Mesenchymal stem cell (in vitro differentiated cells and primary cell): ENCODE data around the gene BEND7.

ENCODE experiments used
- DNase-seq: peaks from one replicate; pipeline ENCODE4 v3.0.0-alpha.2; 2013
- H2AFZ ChIP-seq: one replicate; pipeline ENCODE4 v1.6.1; 2013; ENCODE audit warnings: low read depth, mild to moderate bottlenecking, control low read depth, inconsistent platforms, low read length, moderate library complexity
- H2AK5ac ChIP-seq: 2 replicates; pipeline ENCODE4 v1.6.1; 2013; ENCODE audit warnings: low read length, moderate library complexity, mild to moderate bottlenecking, inconsistent platforms; ENCODE audit not compliant: severe bottlenecking
- H2BK120ac ChIP-seq: one replicate; pipeline ENCODE4 v1.6.1; 2013; ENCODE audit warnings: low read depth, mild to moderate bottlenecking, inconsistent platforms, low read length, moderate library complexity
- H2BK12ac ChIP-seq, 2 experiments: one replicate each; pipeline ENCODE4 v1.6.1; 2013; ENCODE audit warnings: inconsistent platforms in 2 of 2, low read length in 2 of 2, mild to moderate bottlenecking in 2 of 2, moderate library complexity in 2 of 2, control low read depth in 1 of 2
- H2BK15ac ChIP-seq: one replicate; pipeline ENCODE4 v1.6.1; 2013; ENCODE audit warnings: mild to moderate bottlenecking, low read depth, inconsistent platforms; ENCODE audit not compliant: poor library complexity, severe bottlenecking
- H2BK5ac ChIP-seq: 2 replicates; pipeline ENCODE4 v1.6.1; 2013; ENCODE audit warnings: low read depth, mild to moderate bottlenecking, low read length, control low read depth, inconsistent platforms; ENCODE audit not compliant: poor library complexity, severe bottlenecking
- H3K14ac ChIP-seq, 2 experiments: one replicate each; pipeline ENCODE4 v1.6.1; 2013; ENCODE audit warnings: inconsistent platforms in 2 of 2, low read length in 2 of 2, control low read depth in 1 of 2, mild to moderate bottlenecking in 1 of 2, moderate library complexity in 1 of 2
- H3K18ac ChIP-seq, 2 experiments: one replicate each; pipeline ENCODE4 v1.6.1; 2013; ENCODE audit warnings: inconsistent platforms in 2 of 2, low read length in 2 of 2, control low read depth in 1 of 2, low read depth in 1 of 2, mild to moderate bottlenecking in 1 of 2
- H3K23ac ChIP-seq, 2 experiments: one replicate each; pipeline ENCODE4 v1.6.1; 2013; ENCODE audit warnings: inconsistent platforms in 2 of 2, low read length in 2 of 2, mild to moderate bottlenecking in 2 of 2, moderate library complexity in 2 of 2, control low read depth in 1 of 2
- H3K27ac ChIP-seq: 2 replicates; pipeline ENCODE4 v1.5.1; 2013; ENCODE audit warnings: mild to moderate bottlenecking, moderate library complexity, low read length, control low read depth, inconsistent platforms; ENCODE audit not compliant: poor library complexity, severe bottlenecking
- H3K27me3 ChIP-seq, 2 experiments: 2 replicates each; pipeline versions ENCODE4 v1.6.1 to v1.7.0; 2013; ENCODE audit warnings: low read length in 2 of 2, mild to moderate bottlenecking in 2 of 2, moderate library complexity in 2 of 2, control low read depth in 1 of 2, inconsistent platforms in 1 of 2; ENCODE audit not compliant: control insufficient read depth in 1 of 2, insufficient read depth in 1 of 2
- H3K36me3 ChIP-seq, 2 experiments: 2 replicates each; pipeline versions ENCODE4 v1.6.1 to v1.7.0; 2013; ENCODE audit warnings: low read length in 2 of 2, control low read depth in 1 of 2, inconsistent platforms in 1 of 2, low read depth in 1 of 2, mild to moderate bottlenecking in 1 of 2; ENCODE audit not compliant: insufficient read depth in 2 of 2, control insufficient read depth in 1 of 2
- H3K4ac ChIP-seq, 2 experiments: one replicate each; pipeline ENCODE4 v1.6.1; 2013; ENCODE audit warnings: inconsistent platforms in 2 of 2, low read length in 2 of 2, mild to moderate bottlenecking in 2 of 2, moderate library complexity in 2 of 2, control low read depth in 1 of 2, low read depth in 1 of 2
- H3K4me1 ChIP-seq: 2 replicates; pipeline ENCODE4 v1.6.1; 2013; ENCODE audit warnings: low read depth, low read length, control low read depth; ENCODE audit not compliant: control insufficient read depth, insufficient read depth
- H3K4me2 ChIP-seq: 2 replicates; pipeline ENCODE4 v1.6.1; 2013; ENCODE audit warnings: low read length, mild to moderate bottlenecking, inconsistent platforms; ENCODE audit not compliant: poor library complexity, severe bottlenecking
- H3K4me3 ChIP-seq, 2 experiments: 2 replicates each; pipeline versions ENCODE4 v1.5.1 to v1.7.0; 2013; ENCODE audit warnings: low read length in 2 of 2, mild to moderate bottlenecking in 2 of 2, control low read depth in 1 of 2, low read depth in 1 of 2; ENCODE audit not compliant: insufficient read depth in 1 of 2
- H3K79me1 ChIP-seq: replicated peaks from 2 replicates; pipeline ENCODE4 v1.6.1; 2013; ENCODE audit warnings: mild to moderate bottlenecking, control low read depth, low read length, inconsistent platforms; ENCODE audit not compliant: poor library complexity, severe bottlenecking
- H3K9ac ChIP-seq: 2 replicates; pipeline ENCODE4 v1.7.0; 2013; ENCODE audit warnings: mild to moderate bottlenecking, low read length, moderate library complexity
- H3K9me3 ChIP-seq: 2 replicates; pipeline ENCODE4 v1.7.0; 2013; ENCODE audit warnings: mild to moderate bottlenecking, low read length; ENCODE audit not compliant: control insufficient read depth
- H4K8ac ChIP-seq: one replicate; pipeline ENCODE4 v1.6.1; 2013; ENCODE audit warnings: inconsistent platforms, mild to moderate bottlenecking, low read length, moderate library complexity
- H4K91ac ChIP-seq: one replicate; pipeline ENCODE4 v1.6.1; 2013; ENCODE audit warnings: mild to moderate bottlenecking, low read length, inconsistent platforms
- WGBS: methylation state at CpG from one replicate; pipeline ENCODE4 v1.1.7; 2013; ENCODE audit warnings: mixed read lengths; 5-methylcytosine and 5-hydroxymethylcytosine counted together

The BEND7 gene

GRCh38 chr10:13473986-13474385 is 54.8 kb downstream of the BEND7 start:
- peaks cover 9 to 10% of the 10 kb centered on the region in 2 experiments for H3K36me3 ChIP-seq
- WGBS = 98% methylated on average over 26 of the region's 26 CpGs

GRCh38 chr10:13472359-13472758 is 56.5 kb downstream of the BEND7 start:
- DNase-seq = no peak

More at GRCh38 chr10:13473986-13474385, 54.8 kb downstream of the BEND7 start:
- H2BK15ac ChIP-seq = no peak overlapping the region
- no peak overlapping the region for H3K4me2 ChIP-seq
- H2BK120ac ChIP-seq = no peak overlapping the region
- H3K9ac ChIP-seq = no peak overlapping the region
- no peak overlapping the region for H3K18ac ChIP-seq
- no peaks in the 10 kb centered on the region for H3K9me3 ChIP-seq
- H3K27me3 ChIP-seq = no peaks in the 10 kb centered on the region
- H3K4ac ChIP-seq = no peak overlapping the region
- H2BK5ac ChIP-seq = no peak overlapping the region
- H3K4me1 ChIP-seq = no peaks in the 10 kb centered on the region
- no peak for DNase-seq
- no peak overlapping the region for H2AFZ ChIP-seq
- no peak overlapping the region for H4K8ac ChIP-seq
- no peak overlapping the region for H3K27ac ChIP-seq
- H3K23ac ChIP-seq = no peak overlapping the region
- no peak overlapping the region for H4K91ac ChIP-seq
- H3K14ac ChIP-seq = no peak overlapping the region
- H3K4me3 ChIP-seq = no peak overlapping the region
- H2BK12ac ChIP-seq = no peak overlapping the region
- H3K79me1 ChIP-seq = no peaks in the 10 kb centered on the region
- H2AK5ac ChIP-seq = no peak overlapping the region

GRCh38 chr10:13470270-13470669 is 58.5 kb downstream of the BEND7 start:
- Histone ChIP-seq H3K4me1 (no peaks in the 10 kb centered on the region), H3K4me2 (no peak overlapping the region), H2BK120ac (no peak overlapping the region), H3K14ac (no peak overlapping the region), H3K4ac (no peak overlapping the region), H4K91ac (no peak overlapping the region), H3K23ac (no peak overlapping the region), H2AK5ac (no peak overlapping the region), H3K18ac (no peak overlapping the region), H4K8ac (no peak overlapping the region), H3K27ac (no peak overlapping the region), H3K4me3 (no peak overlapping the region), H3K9ac (no peak overlapping the region), H2BK5ac (no peak overlapping the region), H3K9me3 (no peaks in the 10 kb centered on the region), H3K27me3 (no peaks in the 10 kb centered on the region), H3K36me3 (peaks cover 9 to 10% of the 10 kb centered on the region in 2 experiments), H2AFZ (no peak overlapping the region), H2BK15ac (no peak overlapping the region), H3K79me1 (no peaks in the 10 kb centered on the region), H2BK12ac (no peak overlapping the region)
- WGBS = 69% methylated on average over 3 of the region's 3 CpGs
- no peak for DNase-seq

More at GRCh38 chr10:13472359-13472758, 56.5 kb downstream of the BEND7 start:
- Histone ChIP-seq H3K14ac (no peak overlapping the region), H3K79me1 (no peaks in the 10 kb centered on the region), H3K4ac (no peak overlapping the region), H2BK15ac (no peak overlapping the region), H2AFZ (no peak overlapping the region), H2BK5ac (no peak overlapping the region), H3K27me3 (no peaks in the 10 kb centered on the region), H3K4me3 (no peak overlapping the region), H3K9ac (no peak overlapping the region), H3K4me1 (no peaks in the 10 kb centered on the region), H3K4me2 (no peak overlapping the region), H3K23ac (no peak overlapping the region), H4K8ac (no peak overlapping the region), H3K18ac (no peak overlapping the region), H3K27ac (no peak overlapping the region), H2BK120ac (no peak overlapping the region), H4K91ac (no peak overlapping the region), H3K36me3 (peaks cover 9 to 10% of the 10 kb centered on the region in 2 experiments), H2BK12ac (no peak overlapping the region), H2AK5ac (no peak overlapping the region), H3K9me3 (no peaks in the 10 kb centered on the region)
- WGBS = 97% methylated on average over 19 of the region's 19 CpGs

GRCh38 chr10:13462551-13462950 is 66.3 kb downstream of the BEND7 start:
- Histone ChIP-seq H2BK12ac (no peak overlapping the region), H3K23ac (no peak overlapping the region), H2AFZ (no peak overlapping the region), H3K4ac (no peak overlapping the region), H3K36me3 (peaks cover 0 to 7% of the 10 kb centered on the region in 2 experiments), H3K4me2 (no peak overlapping the region), H3K27me3 (no peaks in the 10 kb centered on the region), H2BK120ac (no peak overlapping the region), H3K14ac (no peak overlapping the region), H3K9ac (no peak overlapping the region), H3K4me3 (no peak overlapping the region), H3K79me1 (no peaks in the 10 kb centered on the region), H2BK15ac (no peak overlapping the region), H3K4me1 (no peaks in the 10 kb centered on the region), H3K9me3 (no peaks in the 10 kb centered on the region), H3K18ac (no peak overlapping the region), H3K27ac (no peak overlapping the region), H4K8ac (no peak overlapping the region), H2BK5ac (no peak overlapping the region), H2AK5ac (no peak overlapping the region), H4K91ac (no peak overlapping the region)
- DNase-seq = no peak
